HG03558 (cell line): ENCODE results near the gene CSAD.
"Not testable (repeated sequence)": the region's sequence is repeated elsewhere in the genome, so short reads cannot be mapped to it uniquely, and the experiment has no call there.

ENCODE experiments used
- ATAC-seq: cut with Tn5 transposase; IDR thresholded peaks from one replicate; pipeline ENCODE4 v1.9.1; 2021; ENCODE audit warnings: moderate number of reproducible peaks; ENCODE audit not compliant: unreplicated experiment; ENCODE audit errors: extremely low read depth

Gene CSAD

GRCh38 chr12:53218551-53219291, 38.0 kb upstream of the CSAD start:
- ATAC-seq, result no peak

GRCh38 chr12:53217931-53218307, 37.2 kb upstream of the CSAD start:
- ATAC-seq, result no peak

- no peak for ATAC-seq
Measured at GRCh38 chr12:53217051-53217930, 36.6 kb upstream of the CSAD start.

- no peak for ATAC-seq
Measured at GRCh38 chr12:53215497-53215896, 34.8 kb upstream of the CSAD start.

- no peak for ATAC-seq
Measured at GRCh38 chr12:53214687-53215455, 34.1 kb upstream of the CSAD start.

- no peak for ATAC-seq
Measured at GRCh38 chr12:53214221-53214620, 33.5 kb upstream of the CSAD start.

GRCh38 chr12:53213348-53213747, 32.6 kb upstream of the CSAD start:
- no peak for ATAC-seq

- no peak for ATAC-seq
Measured at GRCh38 chr12:53212931-53213330, 32.2 kb upstream of the CSAD start.

- ATAC-seq, result no peak
Measured at GRCh38 chr12:53211476-53212381, 31.0 kb upstream of the CSAD start.

GRCh38 chr12:53210843-53211242, 30.1 kb upstream of the CSAD start:
- no peak for ATAC-seq

GRCh38 chr12:53208877-53209463, 28.2 kb upstream of the CSAD start:
- no peak for ATAC-seq

- no peak for ATAC-seq
Measured at GRCh38 chr12:53208435-53208834, 27.7 kb upstream of the CSAD start.

GRCh38 chr12:53207042-53207441, 26.3 kb upstream of the CSAD start, which contains the start of gene ITGB7:
Gene ITGB7, minus strand, starts transcription at chr12:53207251. Its CDS starts 6,808 bp downstream, at chr12:53200443.
- no peak for ATAC-seq

GRCh38 chr12:53205747-53206419, 25.2 kb upstream of the CSAD start:
- peak; percentile 33 for ATAC-seq

GRCh38 chr12:53204351-53204750, 23.6 kb upstream of the CSAD start:
- no peak for ATAC-seq

- not testable (repeated sequence) for ATAC-seq
Measured at GRCh38 chr12:53202316-53202715, 21.6 kb upstream of the CSAD start.

- ATAC-seq, result no peak
Measured at GRCh38 chr12:53201639-53202038, 20.9 kb upstream of the CSAD start.

- no peak for ATAC-seq
Measured at GRCh38 chr12:53201177-53201541, 20.4 kb upstream of the CSAD start.
